ENCODE measurements around the gene NFU1. TPM values are rescaled to one million over a fixed set of nuclear protein-coding genes. Genes with fewer than 3 reads are reported as not detected.

The NFU1 gene
- polyA plus RNA-seq, 1 donor (not counting 4 experiments of a cell fraction or from before 2014, with no cell fraction given): 53.7 TPM

- Histone ChIP-seq H3K4me1 (ENCODE audit: control insufficient read depth, extremely low read depth, insufficient read depth, low read length) (peaks cover 17% of the 10 kb centered on the region), H3K9me3 (ENCODE audit: control insufficient read depth, low read depth, low read length) (no peaks in the 10 kb centered on the region), H3K9ac (ENCODE audit: control insufficient read depth, extremely low read depth, insufficient read depth, low read length) (no peak overlapping the region), H3K4me2 (ENCODE audit: control insufficient read depth, extremely low read depth, insufficient read depth, low read depth, low read length) (no peak overlapping the region), H4K20me1 (ENCODE audit: control insufficient read depth, extremely low read depth, insufficient read depth, low read length) (no peaks in the 10 kb centered on the region), H2AFZ (ENCODE audit: control insufficient read depth, low read length) (no peak overlapping the region), H3K79me2 (ENCODE audit: control insufficient read depth, insufficient read depth, low read length) (no peaks in the 10 kb centered on the region), H3K27ac (ENCODE audit: control insufficient read depth, insufficient read depth, low read length) (no peak overlapping the region), H3K4me3 (ENCODE audit: control insufficient read depth in 2 of 3, extremely low read depth in 1 of 3, insufficient read depth in 2 of 3, low read depth in 1 of 3, low read length in 3 of 3) (no peak overlapping the region), H3K36me3 (ENCODE audit: control insufficient read depth in 2 of 2, extremely low read depth in 1 of 2, insufficient read depth in 2 of 2, low read length in 2 of 2) (peaks cover 4 to 6% of the 10 kb centered on the region in 2 experiments), H3K9me1 (ENCODE audit: control insufficient read depth, extremely low read depth, insufficient read depth, low read length) (no peaks in the 10 kb centered on the region), H3K27me3 (ENCODE audit: control insufficient read depth, extremely low read depth, insufficient read depth, low read length) (no peaks in the 10 kb centered on the region)
- no peak for DNase-seq (ENCODE audit: low read depth, low spot score)
- TF ChIP-seq EZH2 (IDR thresholded peaks at IDR 0.05; ENCODE audit: low read length): no peak
- FAIRE-seq: no peak
- dilution Hi-C loops (cut with MboI; ENCODE audit: extremely low pct_ligation_motif_present, low sequenced_read_pairs): no loop called here
Measured at GRCh38 chr2:69470911-69471310, 33.7 kb upstream of the NFU1 start.

- no peak for FAIRE-seq
- no peaks in the 10 kb centered on the region for H3K27me3 ChIP-seq (ENCODE audit: control insufficient read depth, extremely low read depth, insufficient read depth, low read length)
- H3K9me3 ChIP-seq (ENCODE audit: control insufficient read depth, low read depth, low read length): no peaks in the 10 kb centered on the region
- H3K4me1 ChIP-seq (ENCODE audit: control insufficient read depth, extremely low read depth, insufficient read depth, low read length): peaks cover 22% of the 10 kb centered on the region
- dilution Hi-C loops (cut with MboI; ENCODE audit: extremely low pct_ligation_motif_present, low sequenced_read_pairs): no loop called here
- no peaks in the 10 kb centered on the region for H4K20me1 ChIP-seq (ENCODE audit: control insufficient read depth, extremely low read depth, insufficient read depth, low read length)
- TF ChIP-seq CTCF (optimal IDR thresholded peaks at IDR 0.05 in 1 of 3, IDR thresholded peaks at IDR 0.05 in 1 of 3, conservative IDR thresholded peaks at IDR 0.05 in 1 of 3; ENCODE audit: extremely low read depth in 1 of 3, insufficient read depth in 2 of 3, low read length in 3 of 3): no peak
- no peak for TF ChIP-seq EZH2 (IDR thresholded peaks at IDR 0.05; ENCODE audit: low read length)
- H3K9ac ChIP-seq (ENCODE audit: control insufficient read depth, extremely low read depth, insufficient read depth, low read length): no peak overlapping the region
- peaks cover 9 to 13% of the 10 kb centered on the region in 2 experiments for H3K36me3 ChIP-seq (ENCODE audit: control insufficient read depth in 2 of 2, extremely low read depth in 1 of 2, insufficient read depth in 2 of 2, low read length in 2 of 2)
- peak overlapping the region; percentile 59 for H3K27ac ChIP-seq (ENCODE audit: control insufficient read depth, insufficient read depth, low read length)
- no peak overlapping the region for H3K4me3 ChIP-seq (ENCODE audit: control insufficient read depth in 2 of 3, extremely low read depth in 1 of 3, insufficient read depth in 2 of 3, low read depth in 1 of 3, low read length in 3 of 3)
- no peaks in the 10 kb centered on the region for H3K9me1 ChIP-seq (ENCODE audit: control insufficient read depth, extremely low read depth, insufficient read depth, low read length)
- no peaks in the 10 kb centered on the region for H3K79me2 ChIP-seq (ENCODE audit: control insufficient read depth, insufficient read depth, low read length)
- H2AFZ ChIP-seq (ENCODE audit: control insufficient read depth, low read length): no peak overlapping the region
- DNase-seq (ENCODE audit: low read depth, low spot score): no peak
- H3K4me2 ChIP-seq (ENCODE audit: control insufficient read depth, extremely low read depth, insufficient read depth, low read depth, low read length): peak overlapping the region; percentile 54
Measured at GRCh38 chr2:69469784-69470183, 32.5 kb upstream of the NFU1 start.

- dilution Hi-C loops (cut with MboI; ENCODE audit: extremely low pct_ligation_motif_present, low sequenced_read_pairs): no loop called here
- no peaks in the 10 kb centered on the region for H4K20me1 ChIP-seq (ENCODE audit: control insufficient read depth, extremely low read depth, insufficient read depth, low read length)
- DNase-seq (ENCODE audit: low read depth, low spot score): no peak
- no peaks in the 10 kb centered on the region for H3K9me3 ChIP-seq (ENCODE audit: control insufficient read depth, low read depth, low read length)
- peaks cover 23% of the 10 kb centered on the region for H3K4me1 ChIP-seq (ENCODE audit: control insufficient read depth, extremely low read depth, insufficient read depth, low read length)
- no peak overlapping the region for H3K9ac ChIP-seq (ENCODE audit: control insufficient read depth, extremely low read depth, insufficient read depth, low read length)
- no peaks in the 10 kb centered on the region for H3K79me2 ChIP-seq (ENCODE audit: control insufficient read depth, insufficient read depth, low read length)
- H3K4me2 ChIP-seq (ENCODE audit: control insufficient read depth, extremely low read depth, insufficient read depth, low read depth, low read length): peak overlapping the region; percentile 54
- H3K27ac ChIP-seq (ENCODE audit: control insufficient read depth, insufficient read depth, low read length): peak overlapping the region; percentile 59
- H2AFZ ChIP-seq (ENCODE audit: control insufficient read depth, low read length): no peak overlapping the region
- H3K27me3 ChIP-seq (ENCODE audit: control insufficient read depth, extremely low read depth, insufficient read depth, low read length): no peaks in the 10 kb centered on the region
- H3K4me3 ChIP-seq (ENCODE audit: control insufficient read depth in 2 of 3, extremely low read depth in 1 of 3, insufficient read depth in 2 of 3, low read depth in 1 of 3, low read length in 3 of 3): no peak overlapping the region
- no peak for TF ChIP-seq EZH2 (IDR thresholded peaks at IDR 0.05; ENCODE audit: low read length)
- H3K36me3 ChIP-seq (ENCODE audit: control insufficient read depth in 2 of 2, extremely low read depth in 1 of 2, insufficient read depth in 2 of 2, low read length in 2 of 2): peaks cover 9 to 13% of the 10 kb centered on the region in 2 experiments
- no peaks in the 10 kb centered on the region for H3K9me1 ChIP-seq (ENCODE audit: control insufficient read depth, extremely low read depth, insufficient read depth, low read length)
- FAIRE-seq: peak; percentile 87
Measured at GRCh38 chr2:69469375-69469774, 32.1 kb upstream of the NFU1 start.
